ENCODE measurements around the gene ILDR2.
A peak's percentile ranks its signal among the peaks of the same experiment; 100 is the strongest.

ILDR2 gene

GRCh38 chr1:166876540-166876838, 98.9 kb downstream of the ILDR2 start:
- Histone ChIP-seq H3K9me3 (ENCODE audit: severe bottlenecking) (no peaks in the 10 kb centered on the region), H3K4me3 (ENCODE audit: severe bottlenecking) (peak overlapping the region; percentile 91), H3K27ac (ENCODE audit: poor library complexity, severe bottlenecking) (no peak overlapping the region), H3K4me1 (ENCODE audit: insufficient read depth, poor library complexity, severe bottlenecking) (peaks cover 14% of the 10 kb centered on the region), H3K27me3 (ENCODE audit: insufficient read depth, poor library complexity, severe bottlenecking) (no peaks in the 10 kb centered on the region), H3K36me3 (ENCODE audit: low read depth) (no peaks in the 10 kb centered on the region)
- DNase-seq (ENCODE audit: low spot score) (no peak), ATAC-seq (ENCODE audit: low read depth) (no peak; the same call in 2 of the 3 replicates)
- TF ChIP-seq CTCF (IDR thresholded peaks at IDR 0.05; ENCODE audit: poor library complexity, severe bottlenecking): no peak

GRCh38 chr1:166875734-166876539, 99.4 kb downstream of the ILDR2 start, which contains the start of gene TADA1:
TADA1 (minus strand) TSS chr1:166876264; CDS start chr1:166876233, 31 bp downstream.
- peaks cover 14% of the 10 kb centered on the region for H3K4me1 ChIP-seq (ENCODE audit: insufficient read depth, poor library complexity, severe bottlenecking)
- H3K9me3 ChIP-seq (ENCODE audit: severe bottlenecking): no peaks in the 10 kb centered on the region
- no peak for TF ChIP-seq CTCF (IDR thresholded peaks at IDR 0.05; ENCODE audit: poor library complexity, severe bottlenecking)
- DNase-seq (ENCODE audit: low spot score) (peak; percentile 98), ATAC-seq (ENCODE audit: low read depth) (peak; percentile 92)
- no peaks in the 10 kb centered on the region for H3K36me3 ChIP-seq (ENCODE audit: low read depth)
- peak within 1 kb of the TSS; percentile 58 for H3K27ac ChIP-seq (ENCODE audit: poor library complexity, severe bottlenecking)
- no peaks in the 10 kb centered on the region for H3K27me3 ChIP-seq (ENCODE audit: insufficient read depth, poor library complexity, severe bottlenecking)
- peak within 1 kb of the TSS; percentile 91 for H3K4me3 ChIP-seq (ENCODE audit: severe bottlenecking)

- no peaks in the 10 kb centered on the region for H3K36me3 ChIP-seq (ENCODE audit: low read depth)
- no peak for TF ChIP-seq CTCF (IDR thresholded peaks at IDR 0.05; ENCODE audit: poor library complexity, severe bottlenecking)
- DNase-seq (ENCODE audit: low spot score) (no peak), ATAC-seq (ENCODE audit: low read depth) (no peak)
- H3K27me3 ChIP-seq (ENCODE audit: insufficient read depth, poor library complexity, severe bottlenecking): no peaks in the 10 kb centered on the region
- H3K27ac ChIP-seq (ENCODE audit: poor library complexity, severe bottlenecking): peak overlapping the region; percentile 58
- H3K4me3 ChIP-seq (ENCODE audit: severe bottlenecking): peak overlapping the region; percentile 91
- H3K9me3 ChIP-seq (ENCODE audit: severe bottlenecking): no peaks in the 10 kb centered on the region
- H3K4me1 ChIP-seq (ENCODE audit: insufficient read depth, poor library complexity, severe bottlenecking): peaks cover 14% of the 10 kb centered on the region
Observed at GRCh38 chr1:166875302-166875733, 100.0 kb downstream of the ILDR2 start.

GRCh38 chr1:166874464-166874863, 100.9 kb downstream of the ILDR2 start:
- Histone ChIP-seq H3K27ac (ENCODE audit: poor library complexity, severe bottlenecking) (no peak overlapping the region), H3K4me1 (ENCODE audit: insufficient read depth, poor library complexity, severe bottlenecking) (peaks cover 14% of the 10 kb centered on the region), H3K9me3 (ENCODE audit: severe bottlenecking) (no peaks in the 10 kb centered on the region), H3K4me3 (ENCODE audit: severe bottlenecking) (no peak overlapping the region), H3K36me3 (ENCODE audit: low read depth) (no peaks in the 10 kb centered on the region), H3K27me3 (ENCODE audit: insufficient read depth, poor library complexity, severe bottlenecking) (no peaks in the 10 kb centered on the region)
- ATAC-seq (ENCODE audit: low read depth) (no peak), DNase-seq (ENCODE audit: low spot score) (no peak)
- no peak for TF ChIP-seq CTCF (IDR thresholded peaks at IDR 0.05; ENCODE audit: poor library complexity, severe bottlenecking)

- Histone ChIP-seq H3K36me3 (ENCODE audit: low read depth) (peaks cover 24% of the 10 kb centered on the region), H3K27ac (ENCODE audit: poor library complexity, severe bottlenecking) (no peak overlapping the region), H3K4me1 (ENCODE audit: insufficient read depth, poor library complexity, severe bottlenecking) (peaks cover 7% of the 10 kb centered on the region), H3K27me3 (ENCODE audit: insufficient read depth, poor library complexity, severe bottlenecking) (no peaks in the 10 kb centered on the region), H3K9me3 (ENCODE audit: severe bottlenecking) (no peaks in the 10 kb centered on the region), H3K4me3 (ENCODE audit: severe bottlenecking) (no peak overlapping the region)
- no peak for TF ChIP-seq CTCF (IDR thresholded peaks at IDR 0.05; ENCODE audit: poor library complexity, severe bottlenecking)
- DNase-seq (ENCODE audit: low spot score) (no peak), ATAC-seq (ENCODE audit: low read depth) (no peak)
Observed at GRCh38 chr1:166870584-166870983, 104.8 kb downstream of the ILDR2 start.
